HG03565 (cell line): Measurements from ENCODE around the gene COL4A3.
A peak's percentile ranks its signal among the peaks of the same experiment; 100 is the strongest.
"Not testable (repeated sequence)": the region's sequence is repeated elsewhere in the genome, so short reads cannot be mapped to it uniquely, and the experiment has no call there.

Experiments used
- ATAC-seq: cut with Tn5 transposase; IDR thresholded peaks from one replicate; pipeline ENCODE4 v1.9.1; 2021; ENCODE audit warnings: mild to moderate bottlenecking, moderate library complexity; ENCODE audit not compliant: unreplicated experiment

The COL4A3 gene

DNA sequence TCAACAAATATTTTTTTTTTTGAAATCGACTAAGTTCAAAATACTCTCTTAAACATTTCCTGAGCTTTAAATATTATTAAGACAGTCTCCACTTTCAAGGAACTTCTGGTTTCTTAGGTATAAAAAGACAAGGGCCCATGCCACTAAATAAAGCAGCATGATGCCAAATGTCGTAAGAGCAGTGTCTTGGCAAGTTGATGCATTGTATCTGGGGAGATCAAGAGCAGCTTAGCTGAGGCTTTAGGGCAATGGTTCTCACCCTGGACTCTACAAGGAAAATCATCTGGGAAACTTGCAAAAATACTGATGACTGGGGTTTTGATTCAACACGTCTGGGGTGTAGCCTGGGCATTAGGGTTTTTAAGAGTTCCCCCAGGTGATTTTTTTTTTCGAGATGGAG lies 41.3 kb downstream of the COL4A3 start:
- ATAC-seq: no peak

DNA sequence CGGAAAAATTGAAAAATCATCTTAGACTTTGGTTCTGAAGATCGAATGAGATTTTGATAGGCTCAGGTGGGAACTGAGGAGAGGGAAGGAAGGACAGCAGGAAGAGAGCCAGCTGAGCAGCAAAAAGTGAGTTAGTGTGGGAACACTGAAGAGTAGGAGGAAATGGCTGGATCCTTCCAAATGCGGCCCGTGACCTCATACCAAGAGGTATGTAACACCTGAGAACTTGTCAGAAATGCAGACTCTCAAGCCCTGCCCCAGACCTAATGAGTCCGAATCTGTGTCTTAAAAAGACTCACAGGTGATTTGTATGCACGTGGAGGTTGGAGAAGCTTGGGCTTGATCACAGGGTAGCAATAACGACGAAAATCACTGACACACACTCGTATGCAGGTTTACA lies 42.0 kb downstream of the COL4A3 start:
- ATAC-seq: no peak

DNA sequence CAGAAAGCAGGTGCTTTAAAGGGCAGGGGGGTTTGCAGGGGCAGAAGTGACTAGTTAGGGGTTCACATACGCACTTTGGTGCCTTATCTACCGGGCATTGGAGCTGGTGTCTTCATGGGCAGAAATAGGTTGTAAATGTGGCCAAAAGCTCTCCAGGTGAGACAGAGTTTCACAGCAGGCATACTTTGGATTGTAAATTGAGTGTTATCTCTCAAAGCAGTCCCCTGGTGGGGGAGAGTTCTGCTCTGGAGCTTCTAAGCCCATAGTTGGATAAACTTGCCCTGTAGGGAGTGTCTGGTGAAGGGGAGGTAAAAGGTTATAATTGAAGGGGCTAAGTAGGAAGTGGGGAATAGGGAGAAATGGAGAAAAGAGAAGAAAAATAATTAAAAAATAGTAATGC lies 43.1 kb downstream of the COL4A3 start:
- no peak for ATAC-seq

DNA sequence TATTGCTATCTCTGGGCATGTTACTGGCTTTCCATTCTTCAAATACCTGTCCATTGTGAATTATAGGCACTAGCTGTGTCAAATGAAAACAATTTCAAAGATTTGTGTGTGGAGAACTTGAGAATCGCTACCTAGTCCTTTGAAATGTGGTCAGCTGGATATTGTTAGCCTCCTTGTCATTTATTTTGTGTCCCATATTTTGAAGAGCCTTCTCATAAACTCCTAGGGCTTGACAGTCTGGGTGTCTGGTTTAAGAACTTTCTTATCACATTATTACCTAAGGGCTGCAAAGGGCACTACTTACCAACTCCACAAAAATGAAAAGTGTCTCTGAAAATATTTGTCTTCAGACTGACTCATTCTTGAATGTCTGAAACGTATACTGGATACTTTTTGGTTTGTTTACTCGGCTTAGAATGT lies 50.2 kb downstream of the COL4A3 start:
- no peak for ATAC-seq

DNA sequence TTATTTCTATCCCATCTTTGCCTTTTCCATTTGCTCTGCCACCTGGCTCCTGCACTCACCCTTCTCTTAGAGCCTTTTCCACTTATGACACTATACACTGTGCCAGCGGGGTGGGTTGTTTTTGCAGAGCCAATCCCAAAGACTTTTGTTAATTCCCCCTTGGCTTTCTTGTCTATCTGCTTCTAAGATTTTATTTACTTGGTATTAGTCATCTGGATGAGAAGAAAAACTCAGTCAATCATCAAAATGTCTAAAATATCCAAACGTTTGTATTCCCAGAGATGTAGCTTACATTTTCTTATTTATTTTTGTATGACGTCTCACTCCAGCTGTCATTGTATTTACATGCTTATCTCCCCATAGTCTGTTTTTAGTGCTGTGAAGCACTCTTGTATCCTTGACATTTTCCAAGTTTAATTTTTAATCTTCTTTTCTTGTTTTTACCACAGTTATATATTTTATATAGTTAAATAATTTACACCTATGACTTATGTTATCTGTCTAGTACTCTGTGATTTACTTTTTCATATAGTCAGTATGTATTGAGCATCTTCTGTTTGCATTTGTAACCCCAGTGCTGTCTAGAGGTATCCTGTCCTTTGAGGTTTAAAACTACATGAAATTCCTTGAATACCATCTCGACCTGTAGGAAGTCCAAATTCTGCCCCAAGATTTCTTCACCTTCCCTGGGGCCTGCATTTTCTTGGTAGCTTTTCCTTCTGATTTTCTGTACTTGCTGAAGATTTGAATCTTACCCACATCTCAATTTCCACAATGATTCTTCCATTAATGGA lies 55.1 kb downstream of the COL4A3 start:
- ATAC-seq: no peak

DNA sequence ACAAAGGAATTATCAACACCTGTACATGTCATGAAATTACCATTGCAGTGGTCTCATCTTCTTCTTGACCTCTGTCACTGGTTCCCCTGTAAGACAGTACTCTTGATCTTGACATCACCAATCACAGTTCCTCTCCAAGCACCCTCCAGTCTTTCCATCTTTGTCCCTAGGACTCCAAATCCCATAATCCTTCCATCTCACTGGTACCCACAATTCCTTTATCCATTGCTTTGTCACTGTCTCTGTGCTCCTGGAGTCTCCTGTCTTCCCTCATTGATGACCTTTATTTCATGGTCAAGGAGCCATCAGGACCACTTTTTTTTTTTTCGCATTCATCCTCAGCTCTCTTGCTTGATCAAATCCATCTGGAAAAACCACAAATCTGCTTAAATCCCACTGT lies 56.7 kb downstream of the COL4A3 start:
- ATAC-seq: no peak

DNA sequence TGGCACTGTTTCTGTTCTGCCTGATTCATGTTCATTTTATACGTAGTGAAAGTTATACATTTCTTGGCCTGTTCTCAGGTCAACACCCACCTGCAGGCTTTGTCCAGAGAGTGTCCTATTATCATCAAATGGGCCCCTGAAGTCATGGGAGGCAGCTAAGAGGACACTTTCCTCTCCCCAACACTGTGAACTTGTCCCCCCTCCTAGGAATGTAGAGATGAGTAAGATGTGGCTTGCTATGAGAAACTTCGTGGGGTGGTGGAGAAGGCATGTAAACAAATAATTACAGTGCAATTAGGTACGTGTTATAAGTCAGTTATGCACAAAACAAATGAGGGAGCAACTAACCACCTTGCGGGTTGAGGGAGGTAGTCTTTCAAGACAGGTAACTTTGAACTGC lies 57.9 kb downstream of the COL4A3 start:
- no peak for ATAC-seq

DNA sequence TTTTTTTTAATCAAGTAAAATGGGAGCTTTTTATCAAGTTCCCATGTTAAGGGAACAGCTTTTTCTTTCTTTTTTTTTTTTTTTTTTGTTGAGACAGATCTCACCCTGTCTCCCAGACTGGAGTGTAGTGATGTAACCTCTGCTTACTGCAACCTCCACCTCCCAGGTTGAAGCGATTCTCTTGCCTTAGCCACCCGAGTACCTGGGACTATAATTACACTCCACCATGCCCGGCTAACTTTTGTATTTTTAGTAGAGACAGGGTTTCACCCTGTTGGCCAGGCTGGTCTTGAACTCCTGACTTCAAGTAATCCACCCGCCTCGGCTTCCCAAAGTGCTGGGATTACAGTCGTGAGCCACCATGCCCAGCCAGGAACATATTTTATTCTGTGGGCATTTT lies 61.2 kb downstream of the COL4A3 start:
- ATAC-seq: not testable (repeated sequence)

DNA sequence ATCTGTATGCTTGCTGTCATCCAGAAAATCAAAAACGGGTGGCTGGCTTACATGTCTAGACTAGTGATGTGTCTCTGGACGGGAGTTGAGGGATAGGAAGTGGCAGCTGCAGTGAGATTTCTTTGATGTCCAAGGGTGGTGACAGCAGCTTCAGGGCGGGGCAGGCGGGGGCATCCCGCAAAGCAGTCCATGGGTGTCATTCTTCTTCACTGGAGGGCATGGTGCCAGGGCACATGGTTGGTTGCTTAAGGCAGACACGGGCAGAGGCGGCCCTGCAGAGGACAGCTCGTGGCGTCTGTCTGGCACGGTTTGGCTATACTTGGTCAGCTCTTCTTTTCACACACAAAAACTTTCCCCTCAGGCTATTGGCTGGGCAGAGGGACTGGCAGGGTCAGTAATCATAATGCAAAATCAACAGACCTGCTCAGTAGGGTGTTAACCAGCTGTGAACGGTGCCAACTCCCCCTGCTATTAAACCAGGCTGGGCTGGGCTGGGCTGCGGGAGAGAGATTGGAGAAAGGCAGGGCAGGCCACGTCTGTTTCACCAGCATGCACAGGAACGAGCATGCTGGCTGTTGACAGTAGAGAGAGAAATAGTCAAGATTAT lies 63.7 kb downstream of the COL4A3 start:
- no peak for ATAC-seq

DNA sequence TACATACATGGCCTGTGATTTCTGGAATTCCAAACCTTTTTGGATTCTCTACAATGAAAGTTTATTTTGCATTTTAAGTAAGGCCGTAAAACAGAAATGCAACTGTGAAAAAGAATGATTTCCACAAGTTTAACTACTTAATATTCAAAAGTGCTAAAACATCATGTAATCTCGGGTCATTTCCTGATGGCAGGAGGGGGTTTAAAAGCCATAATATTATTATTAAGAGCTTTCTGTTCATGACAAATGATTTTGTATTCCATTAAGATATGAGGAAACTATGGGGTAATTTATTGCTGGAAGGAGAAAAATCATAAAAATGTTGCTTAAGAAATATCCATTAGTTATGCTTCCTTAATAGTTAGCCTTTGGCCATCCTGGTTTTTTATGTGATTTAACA lies 65.7 kb downstream of the COL4A3 start:
- ATAC-seq: no peak

DNA sequence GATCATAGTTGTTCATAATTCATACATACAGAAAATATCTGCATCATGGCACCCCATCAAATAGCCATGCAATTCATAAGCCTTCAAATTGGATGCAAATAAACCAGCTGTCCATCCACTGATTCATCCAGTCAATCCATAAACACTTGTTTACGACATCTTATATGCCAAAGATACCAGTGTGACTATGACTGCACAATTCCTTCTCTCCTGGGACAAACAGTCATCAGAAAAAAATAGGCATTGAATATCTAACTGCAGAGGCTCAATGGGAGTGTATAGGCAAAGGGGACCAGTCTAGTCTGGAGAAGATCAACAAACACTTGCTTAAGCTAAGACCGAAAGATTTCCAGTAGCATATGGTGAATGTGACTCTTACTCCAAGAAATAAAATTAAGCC lies 70.0 kb downstream of the COL4A3 start:
- no peak for ATAC-seq

DNA sequence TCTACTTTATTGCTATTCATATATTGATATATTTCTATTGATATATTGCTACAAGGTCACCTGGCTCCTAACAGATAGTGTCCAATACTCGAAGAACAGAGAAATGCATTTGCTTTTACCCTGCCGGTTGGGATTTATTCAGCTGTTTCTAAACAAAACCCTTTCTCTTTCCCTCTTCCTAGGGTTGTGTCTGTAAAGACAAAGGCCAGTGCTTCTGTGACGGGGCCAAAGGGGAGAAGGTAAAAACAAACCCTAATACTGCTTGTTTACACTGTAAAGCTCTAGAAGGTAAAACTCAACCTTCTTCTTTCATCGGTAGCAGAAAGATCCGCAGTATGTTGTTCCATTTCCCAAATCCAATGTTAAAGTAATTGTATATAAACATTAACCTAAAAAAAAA lies 73.4 kb downstream of the COL4A3 start:
- no peak for ATAC-seq

DNA sequence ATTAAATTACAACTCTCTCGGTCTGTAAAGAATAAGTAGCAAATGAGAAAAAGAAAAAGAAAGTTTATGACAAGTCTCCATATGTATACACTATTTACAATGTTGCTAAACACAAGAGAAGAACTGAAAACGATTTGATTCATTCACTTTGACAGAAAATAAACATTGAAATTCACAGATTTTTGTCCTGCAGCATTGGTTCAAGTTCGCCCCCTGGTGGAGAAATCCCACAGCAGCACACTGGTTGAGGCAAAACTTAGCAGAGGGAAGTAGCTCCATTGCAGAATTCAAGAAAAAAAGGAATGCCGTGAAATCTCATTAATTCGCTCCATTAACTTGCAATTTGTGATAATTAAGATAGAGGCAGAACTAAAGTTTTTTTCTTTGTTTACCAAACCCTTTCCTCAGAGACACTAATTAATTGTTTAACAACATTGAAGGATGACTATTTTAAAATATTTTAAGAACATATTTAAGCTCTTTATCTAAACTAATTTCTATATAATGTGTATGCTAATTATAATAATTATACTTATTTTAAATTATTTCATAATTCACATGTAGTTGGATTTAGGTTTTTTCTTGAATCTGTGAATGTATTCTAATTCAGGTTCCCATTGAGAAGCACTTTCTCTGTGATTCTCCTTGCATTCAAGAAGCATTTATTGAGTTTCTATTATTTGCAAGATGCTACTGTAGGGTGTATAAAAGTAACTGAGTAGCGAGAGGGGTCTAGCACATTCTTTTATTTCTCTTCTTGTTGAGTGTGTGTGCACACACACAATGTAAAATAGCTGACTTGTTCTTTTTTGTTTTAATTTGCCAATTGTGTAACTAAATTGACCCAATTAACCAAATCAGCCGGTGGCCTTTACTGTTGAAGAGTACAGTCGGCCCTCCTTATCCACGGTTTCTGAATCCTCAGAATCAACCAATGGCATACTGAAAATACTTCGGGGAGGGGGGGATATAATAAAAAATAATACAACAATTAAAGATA lies 74.1 kb downstream of the COL4A3 start:
- ATAC-seq: peak; percentile 49

DNA sequence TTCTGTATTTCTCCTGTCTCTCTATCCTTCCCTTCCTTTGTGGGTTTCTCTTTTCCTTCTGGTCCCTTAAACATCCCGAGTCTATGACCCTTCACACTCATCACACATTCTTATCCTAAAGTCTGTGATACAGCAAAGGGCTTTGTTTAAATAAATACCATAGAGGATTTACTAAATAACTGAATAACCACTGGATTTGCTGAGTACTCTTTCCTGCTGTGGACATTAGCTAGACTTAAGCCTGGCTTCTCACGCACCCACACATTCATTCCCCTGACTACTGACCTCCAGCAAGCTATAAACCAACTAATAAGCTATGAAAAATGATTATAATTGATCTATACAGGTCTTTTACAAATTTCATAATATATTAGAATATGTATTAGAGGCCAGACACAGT lies 76.6 kb downstream of the COL4A3 start:
- ATAC-seq: no peak

DNA sequence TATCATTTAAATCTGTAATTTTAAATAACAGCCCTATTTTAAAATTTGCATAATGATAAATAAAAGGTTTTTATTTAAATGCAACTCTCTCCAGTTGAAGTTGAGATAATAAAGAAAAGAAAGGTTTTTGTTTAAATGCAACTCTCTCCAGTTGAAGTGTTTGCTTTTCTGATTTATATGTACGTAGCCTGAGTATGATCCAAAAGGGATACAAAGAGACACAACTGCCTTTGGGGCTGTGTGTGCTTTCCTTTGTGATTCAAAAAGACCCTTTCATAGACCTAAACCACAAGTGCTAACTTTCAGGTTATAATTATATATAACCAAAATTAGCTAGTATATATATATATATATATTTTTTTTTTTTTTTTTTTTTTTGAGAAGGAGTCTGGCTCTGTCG lies 84.5 kb downstream of the COL4A3 start:
- no peak for ATAC-seq

DNA sequence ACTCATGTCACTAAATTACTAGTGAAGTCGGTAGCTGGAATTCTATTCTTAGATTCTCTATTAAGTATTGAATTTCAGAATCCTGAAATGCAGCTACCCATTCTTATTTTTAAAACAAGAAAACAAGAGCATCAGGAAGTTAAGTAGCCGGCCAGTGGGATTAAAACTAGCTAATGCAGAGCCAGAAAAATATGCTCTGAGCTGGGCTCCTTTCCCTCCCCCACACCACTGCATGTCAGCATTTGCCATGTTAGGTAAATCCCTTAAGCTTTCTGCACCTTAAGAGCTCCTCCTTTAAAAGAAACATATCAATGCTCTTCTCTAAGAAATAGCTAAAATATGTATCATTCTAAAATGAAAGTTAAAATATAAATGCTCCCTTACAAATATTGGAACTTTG lies 88.4 kb downstream of the COL4A3 start:
- no peak for ATAC-seq

DNA sequence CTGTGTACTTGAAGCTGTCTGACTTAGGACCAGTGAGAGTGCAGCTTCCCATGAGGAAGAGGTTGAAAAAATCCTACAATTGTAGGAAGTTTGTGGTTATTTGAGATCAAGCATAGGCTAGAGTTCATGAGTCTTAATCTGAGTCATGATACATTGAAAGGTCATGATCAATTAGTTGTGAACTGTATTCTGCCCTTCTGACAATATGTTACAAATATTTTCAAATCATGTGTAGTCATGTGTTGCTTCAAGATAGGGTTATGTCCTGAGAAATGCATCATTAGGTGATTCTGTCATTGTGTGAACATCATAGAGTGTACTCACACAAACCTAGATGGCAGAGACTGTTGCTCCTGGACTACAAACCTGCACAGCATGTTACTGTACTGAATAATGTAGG lies 92.2 kb downstream of the COL4A3 start:
- no peak for ATAC-seq

DNA sequence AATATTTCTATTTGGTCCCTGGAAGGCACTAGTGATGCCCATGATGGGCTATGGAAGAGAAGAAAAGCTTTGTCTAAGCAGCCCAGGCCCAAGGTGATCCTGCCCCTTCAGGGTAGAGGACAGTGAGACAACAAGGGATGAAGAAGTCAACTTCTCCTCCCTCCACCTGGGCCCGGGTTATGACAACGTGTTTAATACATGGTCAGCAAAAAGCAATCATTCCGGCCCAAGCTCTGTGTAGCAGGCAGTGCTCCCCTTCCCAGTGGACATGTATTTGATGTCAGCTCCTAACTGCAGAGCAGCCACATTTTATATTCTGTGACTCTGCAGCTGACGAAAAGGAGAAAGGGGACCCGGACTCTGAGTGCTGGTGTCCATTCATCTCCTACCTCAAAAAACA lies 93.4 kb downstream of the COL4A3 start:
- no peak for ATAC-seq

DNA sequence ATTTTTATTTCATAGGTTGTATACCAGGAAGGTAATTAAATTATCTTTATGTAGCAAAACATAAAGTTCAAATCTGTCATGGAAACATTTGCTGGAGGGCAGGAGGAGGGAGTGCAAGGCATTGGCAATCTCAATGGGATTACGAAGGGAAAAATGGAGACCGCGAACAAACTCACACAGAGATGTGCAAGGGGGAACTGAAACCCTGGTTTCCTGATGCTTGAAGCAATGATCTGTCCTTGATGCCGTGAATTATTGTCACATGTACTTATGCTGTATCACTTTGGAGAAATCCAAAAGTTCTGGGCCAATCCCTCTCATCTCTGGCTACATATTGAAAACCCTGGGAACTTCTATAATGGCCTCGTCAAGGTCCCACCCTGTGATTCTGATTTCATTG lies 95.6 kb downstream of the COL4A3 start:
- ATAC-seq: no peak

DNA sequence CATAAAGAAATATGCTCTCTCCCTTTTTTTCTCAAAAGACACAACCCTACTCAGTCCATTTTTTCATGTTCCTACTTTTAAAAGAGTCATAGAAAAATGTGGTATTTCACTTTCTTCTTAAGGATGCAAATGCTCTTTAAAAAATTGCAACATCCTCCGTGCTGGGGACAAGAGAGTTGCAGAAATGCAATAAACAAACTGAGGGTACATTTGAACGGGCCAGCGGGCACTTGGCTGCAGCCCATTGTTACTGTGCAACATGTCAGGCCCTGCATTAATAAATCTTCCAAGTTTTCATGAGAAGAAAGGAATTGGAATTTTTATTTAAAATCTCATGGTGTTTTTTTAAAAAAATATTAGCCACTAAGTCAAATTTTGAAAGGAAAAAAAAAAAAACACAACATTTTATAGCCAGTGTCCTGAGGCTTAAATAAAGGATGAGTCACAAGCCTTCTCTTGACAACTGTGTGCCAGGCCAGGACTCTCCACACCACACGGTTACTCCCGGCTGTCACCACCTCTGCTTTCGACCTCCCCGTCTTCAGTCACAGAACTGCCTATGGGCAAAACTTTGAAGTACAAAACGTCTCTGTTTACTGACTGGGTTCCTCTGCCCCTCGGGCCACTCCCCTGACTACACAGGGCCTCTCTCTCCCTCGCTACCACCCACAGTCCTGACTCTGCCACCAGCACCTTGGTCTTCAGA lies 103.1 kb downstream of the COL4A3 start:
- ATAC-seq: no peak

DNA sequence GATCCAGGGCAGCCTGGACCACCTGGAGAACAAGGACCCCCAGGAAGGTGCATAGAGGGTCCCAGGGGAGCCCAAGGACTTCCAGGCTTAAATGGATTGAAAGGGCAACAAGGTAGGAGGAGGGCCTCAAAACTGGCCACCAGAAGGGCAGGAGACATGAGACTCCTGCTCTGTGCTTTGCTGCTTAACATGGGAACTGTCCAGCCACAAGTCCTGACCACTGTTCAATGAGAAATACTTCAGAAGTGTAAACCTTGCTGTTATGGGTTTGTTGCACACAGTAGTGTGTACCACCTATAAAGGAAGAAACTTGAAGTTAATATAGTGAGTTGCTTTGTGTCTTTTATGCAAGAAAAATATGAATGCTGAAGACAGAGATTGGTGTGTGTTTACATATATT lies 116.5 kb downstream of the COL4A3 start:
- ATAC-seq: no peak
